Stomach (tissue), 4 donors: Measurements from ENCODE around the gene LRMDA.

Experiments used
- EP300 ChIP-seq: sonication (generic); formaldehyde crosslinking; IDR thresholded peaks from one replicate; pipeline ENCODE4 v1.6.1; 2017; ENCODE audit warnings: antibody characterized with exemption
- POLR2A ChIP-seq, 4 donors: fragments of 450-650 bp; IDR thresholded peaks; one replicate each; pipeline ENCODE4 v1.6.1; 2016; ENCODE audit warnings: antibody characterized with exemption in 4 of 4, control low read depth in 2 of 4, mild to moderate bottlenecking in 1 of 4, moderate library complexity in 1 of 4
- POLR2AphosphoS5 ChIP-seq, 3 donors: sonication (generic); formaldehyde crosslinking; IDR thresholded peaks; one replicate each; pipeline ENCODE4 v1.6.1; 2016; ENCODE audit warnings: antibody characterized with exemption in 3 of 3
- TF ChIP-seq, protein P1 (sequence below), 7 experiments: fragments of 450-650 bp in 4 of 7; fragments of 200-600 bp in 3 of 7; sonication (generic) in 3 of 7; IDR thresholded peaks; one replicate each; pipeline ENCODE4 v1.5.1; 2016 to 2019; ENCODE audit warnings: antibody characterized with exemption in 7 of 7, control low read depth in 2 of 7, mild to moderate bottlenecking in 1 of 7

DNA sequence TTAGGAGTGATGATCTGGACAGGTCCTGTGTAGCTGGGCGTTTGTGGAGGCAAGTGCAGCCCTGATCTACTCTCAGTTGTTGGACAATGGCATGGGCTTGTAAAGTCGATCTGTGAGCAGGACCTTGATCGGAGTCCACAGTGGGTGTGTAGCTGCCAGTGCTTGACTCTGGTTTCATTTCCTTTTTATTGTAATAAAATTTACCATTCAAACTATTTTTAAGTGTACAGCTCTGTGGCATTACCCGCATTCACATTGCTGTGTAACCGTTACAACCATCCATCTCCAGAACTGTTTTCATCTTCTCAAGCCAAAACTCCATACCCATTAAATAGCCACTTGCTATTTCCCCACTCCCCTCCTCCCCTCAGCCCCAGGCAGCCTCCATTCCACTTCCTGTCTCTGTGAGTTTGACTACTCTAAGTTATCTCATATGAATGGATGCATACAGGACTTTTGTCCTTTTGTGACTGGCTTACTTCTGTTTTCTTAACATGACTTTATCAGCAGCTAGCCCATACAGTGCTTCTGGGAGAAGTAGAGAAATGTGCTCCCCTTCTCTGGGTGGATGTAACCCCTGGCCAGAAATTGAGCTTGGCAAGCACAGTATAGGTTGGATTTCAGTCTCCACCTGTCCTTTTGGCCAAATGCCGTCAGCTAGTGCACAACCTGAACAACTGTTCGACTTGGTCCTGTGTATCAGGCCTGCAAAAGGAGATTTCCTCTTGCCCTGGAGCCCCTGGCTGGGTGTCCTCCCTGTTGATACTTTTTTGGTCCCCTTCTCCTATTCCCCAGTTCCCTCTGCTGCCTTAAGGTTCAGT, 180.0 kb downstream of the LRMDA start:
- TF ChIP-seq, protein P1, sequence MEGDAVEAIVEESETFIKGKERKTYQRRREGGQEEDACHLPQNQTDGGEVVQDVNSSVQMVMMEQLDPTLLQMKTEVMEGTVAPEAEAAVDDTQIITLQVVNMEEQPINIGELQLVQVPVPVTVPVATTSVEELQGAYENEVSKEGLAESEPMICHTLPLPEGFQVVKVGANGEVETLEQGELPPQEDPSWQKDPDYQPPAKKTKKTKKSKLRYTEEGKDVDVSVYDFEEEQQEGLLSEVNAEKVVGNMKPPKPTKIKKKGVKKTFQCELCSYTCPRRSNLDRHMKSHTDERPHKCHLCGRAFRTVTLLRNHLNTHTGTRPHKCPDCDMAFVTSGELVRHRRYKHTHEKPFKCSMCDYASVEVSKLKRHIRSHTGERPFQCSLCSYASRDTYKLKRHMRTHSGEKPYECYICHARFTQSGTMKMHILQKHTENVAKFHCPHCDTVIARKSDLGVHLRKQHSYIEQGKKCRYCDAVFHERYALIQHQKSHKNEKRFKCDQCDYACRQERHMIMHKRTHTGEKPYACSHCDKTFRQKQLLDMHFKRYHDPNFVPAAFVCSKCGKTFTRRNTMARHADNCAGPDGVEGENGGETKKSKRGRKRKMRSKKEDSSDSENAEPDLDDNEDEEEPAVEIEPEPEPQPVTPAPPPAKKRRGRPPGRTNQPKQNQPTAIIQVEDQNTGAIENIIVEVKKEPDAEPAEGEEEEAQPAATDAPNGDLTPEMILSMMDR (IDR thresholded peaks at IDR 0.05), result no peak
- no peak for TF ChIP-seq POLR2A (IDR thresholded peaks at IDR 0.05)
- no peak for TF ChIP-seq POLR2AphosphoS5 (IDR thresholded peaks at IDR 0.05)
- no peak for TF ChIP-seq EP300
